Measurements from ENCODE around the gene RIC1.

RIC1 gene

DNA sequence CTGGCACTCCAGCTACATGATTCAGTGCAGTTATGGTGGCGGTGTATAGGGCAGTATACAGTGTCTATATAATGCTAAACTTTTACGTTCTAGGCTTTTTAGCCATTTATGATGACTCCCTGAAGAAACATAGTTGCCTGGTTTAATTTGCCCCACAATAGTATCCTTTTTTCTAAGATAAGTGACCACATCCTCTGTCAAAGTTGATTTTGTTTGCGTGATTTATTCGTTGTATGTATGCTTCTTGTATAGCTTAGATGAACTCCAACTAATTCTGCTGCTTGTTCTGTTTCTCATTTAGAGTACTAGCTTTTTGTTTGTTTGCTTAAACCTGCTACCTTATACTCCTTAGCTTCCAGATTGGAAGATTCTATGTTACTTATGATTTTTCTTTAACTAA lies 120.4 kb downstream of the RIC1 start:
- Histone ChIP-seq H3K36me3 (ENCODE audit: insufficient read depth) (peaks cover 6% of the 10 kb centered on the region; the same call in 1 of the 2 replicates), H3K4me2 (no peak overlapping the region), H3K27me3 (ENCODE audit: insufficient read depth, low read depth) (no peaks in the 10 kb centered on the region), H3K27ac (no peak overlapping the region; the same call in 1 of the 2 replicates), H3K79me2 (ENCODE audit: insufficient read depth, low read depth) (no peaks in the 10 kb centered on the region), H4K20me1 (ENCODE audit: insufficient read depth) (no peaks in the 10 kb centered on the region), H3K4me1 (ENCODE audit: low read depth, poor library complexity, severe bottlenecking) (peaks cover 46% of the 10 kb centered on the region), H3K9ac (no peak overlapping the region), H2AFZ (ENCODE audit: low read depth) (no peak overlapping the region), H3K4me3 (IDR thresholded peaks at IDR 0.05; ENCODE audit: insufficient read depth, low read depth, low read length) (no peak overlapping the region)
- TF ChIP-seq, protein P1, sequence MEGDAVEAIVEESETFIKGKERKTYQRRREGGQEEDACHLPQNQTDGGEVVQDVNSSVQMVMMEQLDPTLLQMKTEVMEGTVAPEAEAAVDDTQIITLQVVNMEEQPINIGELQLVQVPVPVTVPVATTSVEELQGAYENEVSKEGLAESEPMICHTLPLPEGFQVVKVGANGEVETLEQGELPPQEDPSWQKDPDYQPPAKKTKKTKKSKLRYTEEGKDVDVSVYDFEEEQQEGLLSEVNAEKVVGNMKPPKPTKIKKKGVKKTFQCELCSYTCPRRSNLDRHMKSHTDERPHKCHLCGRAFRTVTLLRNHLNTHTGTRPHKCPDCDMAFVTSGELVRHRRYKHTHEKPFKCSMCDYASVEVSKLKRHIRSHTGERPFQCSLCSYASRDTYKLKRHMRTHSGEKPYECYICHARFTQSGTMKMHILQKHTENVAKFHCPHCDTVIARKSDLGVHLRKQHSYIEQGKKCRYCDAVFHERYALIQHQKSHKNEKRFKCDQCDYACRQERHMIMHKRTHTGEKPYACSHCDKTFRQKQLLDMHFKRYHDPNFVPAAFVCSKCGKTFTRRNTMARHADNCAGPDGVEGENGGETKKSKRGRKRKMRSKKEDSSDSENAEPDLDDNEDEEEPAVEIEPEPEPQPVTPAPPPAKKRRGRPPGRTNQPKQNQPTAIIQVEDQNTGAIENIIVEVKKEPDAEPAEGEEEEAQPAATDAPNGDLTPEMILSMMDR (conservative IDR thresholded peaks at IDR 0.05; ENCODE audit: low read depth, low read length): no peak

DNA sequence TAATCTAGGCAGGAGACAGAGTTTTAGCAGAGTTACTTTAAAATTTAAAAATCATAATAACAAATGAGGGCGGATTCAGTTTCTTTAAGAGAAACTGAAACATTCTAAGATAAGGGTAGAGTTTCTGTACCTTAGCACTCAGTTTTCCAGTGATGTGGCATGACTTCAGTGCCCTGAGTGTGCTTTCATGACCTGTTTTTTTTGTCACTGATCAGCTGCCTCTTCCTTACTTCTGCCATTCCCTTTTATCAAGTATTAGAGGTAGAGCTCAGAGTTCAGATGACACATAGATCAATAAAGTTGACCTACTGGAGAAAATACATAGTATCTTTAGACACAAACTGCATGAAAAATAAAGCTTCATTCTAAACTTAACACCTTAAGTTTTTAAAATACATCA lies 121.7 kb downstream of the RIC1 start:
- peaks cover 6% of the 10 kb centered on the region; the same call in 1 of the 2 replicates for H3K36me3 ChIP-seq (ENCODE audit: insufficient read depth)
- H2AFZ ChIP-seq (ENCODE audit: low read depth): no peak overlapping the region
- H3K9ac ChIP-seq: no peak overlapping the region
- TF ChIP-seq, protein P1 (conservative IDR thresholded peaks at IDR 0.05; ENCODE audit: low read depth, low read length): no peak
- H4K20me1 ChIP-seq (ENCODE audit: insufficient read depth): no peaks in the 10 kb centered on the region
- no peak overlapping the region for H3K4me3 ChIP-seq (IDR thresholded peaks at IDR 0.05; ENCODE audit: insufficient read depth, low read depth, low read length)
- peak overlapping the region; percentile 54; the same call in 1 of the 2 replicates for H3K27ac ChIP-seq
- no peaks in the 10 kb centered on the region for H3K79me2 ChIP-seq (ENCODE audit: insufficient read depth, low read depth)
- H3K4me1 ChIP-seq (ENCODE audit: low read depth, poor library complexity, severe bottlenecking): peaks cover 55% of the 10 kb centered on the region
- peak overlapping the region; percentile 43 for H3K4me2 ChIP-seq
- no peaks in the 10 kb centered on the region for H3K27me3 ChIP-seq (ENCODE audit: insufficient read depth, low read depth)

DNA sequence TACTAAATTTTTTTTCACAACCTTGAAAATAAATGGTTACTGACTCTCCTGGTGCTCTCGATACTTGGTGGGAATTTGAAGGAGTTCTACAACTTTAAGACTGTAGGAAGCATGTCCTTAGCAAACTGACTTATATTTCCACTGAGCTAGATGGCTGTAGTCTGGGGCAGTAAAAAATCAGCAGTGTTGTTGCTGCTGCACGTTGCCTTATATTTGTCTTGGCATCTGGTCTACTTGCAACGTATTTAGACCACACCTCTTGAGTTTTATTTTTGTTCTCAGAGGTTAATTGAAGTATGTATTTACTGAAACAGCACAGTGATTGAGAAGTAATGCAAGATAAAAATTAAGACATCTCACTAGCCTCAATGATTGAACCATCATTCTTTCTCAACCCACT lies 127.7 kb downstream of the RIC1 start:
- H2AFZ ChIP-seq (ENCODE audit: low read depth): no peak overlapping the region
- H3K9ac ChIP-seq: no peak overlapping the region
- TF ChIP-seq, protein P1 (conservative IDR thresholded peaks at IDR 0.05; ENCODE audit: low read depth, low read length): no peak
- no peak overlapping the region for H3K4me2 ChIP-seq
- H4K20me1 ChIP-seq (ENCODE audit: insufficient read depth): no peaks in the 10 kb centered on the region
- H3K79me2 ChIP-seq (ENCODE audit: insufficient read depth, low read depth): no peaks in the 10 kb centered on the region
- H3K27me3 ChIP-seq (ENCODE audit: insufficient read depth, low read depth): no peaks in the 10 kb centered on the region
- H3K36me3 ChIP-seq (ENCODE audit: insufficient read depth): no peaks in the 10 kb centered on the region
- H3K4me1 ChIP-seq (ENCODE audit: low read depth, poor library complexity, severe bottlenecking): peaks cover 44% of the 10 kb centered on the region
- H3K27ac ChIP-seq: no peak overlapping the region
- H3K4me3 ChIP-seq (IDR thresholded peaks at IDR 0.05; ENCODE audit: insufficient read depth, low read depth, low read length): no peak overlapping the region

DNA sequence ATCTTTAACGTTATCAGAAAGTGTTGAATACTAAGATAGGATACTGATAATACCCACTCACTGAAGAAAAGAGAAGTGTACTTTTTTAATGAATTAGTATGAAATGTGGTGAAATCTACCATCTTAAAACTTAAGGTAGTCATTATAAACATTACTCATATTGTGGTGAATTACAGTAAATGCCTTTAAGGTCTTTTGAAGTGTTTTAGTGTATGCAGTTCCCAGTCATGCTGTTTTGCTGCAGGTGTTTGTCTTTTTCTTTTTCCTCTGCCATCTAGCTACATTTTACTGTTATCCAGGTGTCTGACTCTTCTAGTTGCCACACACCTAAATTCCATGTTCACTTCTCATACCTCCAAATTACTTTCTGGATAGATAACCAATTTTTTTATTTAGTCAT lies 131.4 kb downstream of the RIC1 start:
- Histone ChIP-seq H3K4me3 (IDR thresholded peaks at IDR 0.05; ENCODE audit: insufficient read depth, low read depth, low read length) (no peak overlapping the region), H3K79me2 (ENCODE audit: insufficient read depth, low read depth) (no peaks in the 10 kb centered on the region), H3K27me3 (ENCODE audit: insufficient read depth, low read depth) (no peaks in the 10 kb centered on the region), H4K20me1 (ENCODE audit: insufficient read depth) (no peaks in the 10 kb centered on the region), H3K4me2 (no peak overlapping the region; the same call in 1 of the 2 replicates), H2AFZ (ENCODE audit: low read depth) (no peak overlapping the region), H3K9ac (no peak overlapping the region), H3K36me3 (ENCODE audit: insufficient read depth) (no peaks in the 10 kb centered on the region; the same call in 1 of the 2 replicates), H3K27ac (no peak overlapping the region), H3K4me1 (ENCODE audit: low read depth, poor library complexity, severe bottlenecking) (peaks cover 69% of the 10 kb centered on the region)
- TF ChIP-seq, protein P1 (conservative IDR thresholded peaks at IDR 0.05; ENCODE audit: low read depth, low read length): no peak

Measured in KMS-11 (cell line).